Stomach smooth muscle (tissue), 2 donors: Measurements from ENCODE around the gene GRIP2.

Experiments used
- H3K27ac ChIP-seq: one replicate; pipeline ENCODE4 v1.7.0; 2013; ENCODE audit warnings: mild to moderate bottlenecking, low read length, inconsistent platforms
- H3K27me3 ChIP-seq, 2 donors: one replicate each; pipeline ENCODE4 v1.7.0; 2013; ENCODE audit warnings: low read length in 2 of 2; ENCODE audit not compliant: insufficient read depth in 2 of 2, control insufficient read depth in 1 of 2
- H3K36me3 ChIP-seq, 2 donors: one replicate each; pipeline ENCODE4 v1.7.0; 2013; ENCODE audit warnings: low read length in 2 of 2; ENCODE audit not compliant: control insufficient read depth in 2 of 2, insufficient read depth in 2 of 2
- H3K4me1 ChIP-seq: one replicate; pipeline ENCODE4 v1.7.0; 2013; ENCODE audit warnings: low read length; ENCODE audit not compliant: control insufficient read depth, insufficient read depth
- H3K4me3 ChIP-seq, 2 donors: one replicate each; pipeline ENCODE4 v1.7.0; 2013; ENCODE audit warnings: low read length in 2 of 2
- H3K9ac ChIP-seq, 2 donors: one replicate each; pipeline ENCODE4 v1.7.0; 2013; ENCODE audit warnings: low read length in 2 of 2, mild to moderate bottlenecking in 1 of 2
- H3K9me3 ChIP-seq, 2 donors: one replicate each; pipeline ENCODE4 v1.7.0; 2013; ENCODE audit warnings: low read length in 2 of 2; ENCODE audit not compliant: control insufficient read depth in 2 of 2
- donor health status: healthy.
- donor health status: Pancreatic carcinoma.

Gene GRIP2

DNA sequence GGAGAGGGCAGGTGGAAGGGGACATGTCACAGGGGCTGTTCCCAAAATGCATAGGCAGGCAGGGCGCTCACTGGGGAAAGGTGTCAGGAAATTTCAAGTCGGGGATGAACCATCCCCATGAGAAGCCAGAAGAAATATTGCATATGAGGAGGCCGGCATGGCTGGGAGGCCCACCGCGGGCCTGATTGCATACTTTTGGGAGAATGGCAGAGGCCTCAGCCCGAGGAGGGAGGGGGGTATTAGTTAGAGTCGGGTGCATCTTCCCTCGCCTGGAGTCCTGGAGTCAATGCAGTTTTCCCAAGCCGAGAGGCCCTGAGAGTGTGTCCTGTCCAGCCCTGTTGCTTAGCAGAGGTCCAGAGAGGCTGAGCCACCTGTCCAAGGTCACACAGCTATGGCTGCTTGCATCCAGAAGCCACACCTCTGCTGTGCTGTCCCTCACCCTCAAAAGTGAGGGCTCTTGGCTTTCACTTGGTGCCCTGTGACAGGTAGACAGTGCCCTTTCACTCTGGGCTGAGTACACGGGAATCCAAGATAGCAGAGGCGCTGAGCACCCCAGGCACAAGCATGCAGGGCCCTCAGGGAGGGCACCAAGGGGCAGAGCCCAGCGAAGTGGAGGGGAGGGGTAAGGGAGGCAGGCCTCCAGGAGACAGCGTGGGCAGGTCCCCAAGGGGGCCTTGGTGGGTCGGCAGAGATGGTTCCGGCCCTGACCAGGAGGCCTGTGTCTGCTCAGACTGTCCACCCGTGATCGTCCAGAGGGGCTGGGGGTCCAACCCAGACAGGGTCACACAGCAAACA lies 48.5 kb downstream of the GRIP2 start:
- Histone ChIP-seq H3K4me3 (no peak overlapping the region), H3K4me1 (peaks cover 6% of the 10 kb centered on the region), H3K9me3 (no peaks in the 10 kb centered on the region), H3K9ac (no peak overlapping the region), H3K27me3 (no peaks in the 10 kb centered on the region), H3K27ac (no peak overlapping the region), H3K36me3 (no peaks in the 10 kb centered on the region)

- Histone ChIP-seq H3K9me3 (no peaks in the 10 kb centered on the region), H3K27me3 (no peaks in the 10 kb centered on the region), H3K4me3 (no peak overlapping the region), H3K4me1 (peaks cover 6% of the 10 kb centered on the region), H3K36me3 (peaks cover 0 to under 1% of the 10 kb centered on the region in 2 donors), H3K27ac (no peak overlapping the region), H3K9ac (no peak overlapping the region)
These were observed 49.3 kb downstream of the GRIP2 start for GRCh38 chr3:14490831-14491230.

DNA sequence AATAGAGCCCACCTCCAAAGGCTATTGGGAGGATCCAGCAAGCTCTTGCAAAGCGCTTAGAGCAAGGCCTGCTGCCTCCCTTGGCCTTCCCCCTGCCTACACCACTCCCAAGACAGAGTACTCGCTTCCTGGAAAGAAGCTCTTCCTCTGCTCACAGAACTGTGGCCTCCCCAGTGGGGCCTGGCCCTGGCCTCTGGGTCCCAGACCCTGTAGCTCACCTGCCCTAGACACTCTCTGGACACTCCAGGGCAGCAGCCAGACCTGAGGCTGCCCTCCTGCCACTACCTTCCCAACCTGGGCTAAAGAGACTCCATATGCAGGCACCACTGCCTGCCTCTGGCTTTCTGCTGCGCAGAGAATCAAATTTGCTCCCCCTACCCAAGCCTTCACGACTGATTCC lies 49.9 kb downstream of the GRIP2 start:
- peaks cover 0 to 3% of the 10 kb centered on the region in 2 donors for H3K36me3 ChIP-seq
- no peak overlapping the region for H3K4me3 ChIP-seq
- no peaks in the 10 kb centered on the region for H3K27me3 ChIP-seq
- no peak overlapping the region for H3K9ac ChIP-seq
- H3K4me1 ChIP-seq: peaks cover 6% of the 10 kb centered on the region
- H3K27ac ChIP-seq: no peak overlapping the region
- H3K9me3 ChIP-seq: no peaks in the 10 kb centered on the region

DNA sequence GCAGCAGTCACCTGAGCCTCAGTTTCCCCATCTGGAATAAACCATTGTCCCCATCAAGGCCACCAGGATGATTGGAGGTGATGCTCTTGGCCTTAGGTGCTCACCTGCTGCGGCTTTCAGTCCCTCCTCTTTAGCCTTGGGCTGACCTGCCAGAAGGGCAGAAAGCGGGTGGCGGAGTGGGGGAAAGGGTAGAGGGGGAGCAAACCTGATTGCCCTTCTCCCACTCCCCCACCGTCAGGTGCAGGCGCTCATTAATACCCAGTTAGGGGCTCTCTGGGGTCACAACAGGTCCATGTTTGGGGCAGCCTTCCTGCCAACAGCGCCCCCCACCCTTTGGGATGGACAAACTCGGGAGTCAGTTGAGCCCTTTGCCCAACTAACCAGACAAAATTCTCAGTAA lies 50.5 kb downstream of the GRIP2 start:
- no peak overlapping the region for H3K27ac ChIP-seq
- no peaks in the 10 kb centered on the region for H3K27me3 ChIP-seq
- no peaks in the 10 kb centered on the region for H3K9me3 ChIP-seq
- H3K4me1 ChIP-seq: peaks cover 6% of the 10 kb centered on the region
- H3K9ac ChIP-seq: no peak overlapping the region
- peaks cover 0 to 3% of the 10 kb centered on the region in 2 donors for H3K36me3 ChIP-seq
- H3K4me3 ChIP-seq: no peak overlapping the region

DNA sequence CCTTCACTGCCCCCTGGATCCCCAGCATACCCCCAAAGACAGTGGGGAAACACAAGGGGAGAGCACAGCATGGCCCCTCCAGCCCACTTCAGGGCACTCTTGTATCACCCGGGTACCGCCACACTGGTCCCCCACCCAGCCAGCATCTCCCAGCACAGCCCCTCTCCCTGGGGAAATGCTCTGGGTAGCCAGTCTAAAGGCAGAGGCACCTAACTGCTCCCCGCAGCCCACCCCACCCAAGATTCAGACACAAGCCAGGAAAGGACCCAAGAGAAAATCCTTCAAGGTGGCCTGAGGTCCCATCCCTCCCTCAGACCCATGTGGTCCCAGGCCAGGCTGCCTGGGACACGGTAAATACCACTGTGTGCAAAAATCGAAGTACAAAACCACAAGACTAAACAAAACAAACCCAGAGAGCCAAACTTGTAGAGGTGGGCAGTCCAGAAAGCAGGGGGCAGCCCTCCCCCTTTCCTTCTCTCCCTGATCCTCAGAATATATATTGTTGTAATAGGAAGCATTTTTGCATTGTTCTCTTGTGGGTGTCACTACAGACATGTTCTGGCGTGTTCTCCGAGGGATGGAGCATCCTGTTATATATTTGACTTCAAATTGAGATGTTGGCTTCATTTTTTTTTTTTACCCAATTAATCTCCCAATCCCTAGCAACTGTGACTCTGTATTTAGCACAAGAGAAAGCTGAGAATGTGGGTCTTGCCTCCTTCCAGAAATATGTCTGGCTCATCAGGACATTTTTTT lies 51.7 kb downstream of the GRIP2 start:
- Histone ChIP-seq H3K4me1 (peaks cover 6% of the 10 kb centered on the region), H3K9me3 (no peaks in the 10 kb centered on the region), H3K27me3 (no peaks in the 10 kb centered on the region), H3K36me3 (peaks cover 0 to 5% of the 10 kb centered on the region in 2 donors), H3K4me3 (no peak overlapping the region), H3K9ac (no peak overlapping the region), H3K27ac (no peak overlapping the region)

- peaks cover 0 to 5% of the 10 kb centered on the region in 2 donors for H3K36me3 ChIP-seq
- H3K27ac ChIP-seq: no peak overlapping the region
- H3K27me3 ChIP-seq: no peaks in the 10 kb centered on the region
- H3K9me3 ChIP-seq: no peaks in the 10 kb centered on the region
- no peak overlapping the region for H3K9ac ChIP-seq
- no peak overlapping the region for H3K4me3 ChIP-seq
- H3K4me1 ChIP-seq: peaks cover 6% of the 10 kb centered on the region
These were observed 52.3 kb downstream of the GRIP2 start for GRCh38 chr3:14487821-14488220.

- H3K4me1 ChIP-seq: peaks cover 14% of the 10 kb centered on the region
- no peaks in the 10 kb centered on the region for H3K9me3 ChIP-seq
- H3K36me3 ChIP-seq: peaks cover 0 to 5% of the 10 kb centered on the region in 2 donors
- H3K9ac ChIP-seq: no peak overlapping the region
- H3K27me3 ChIP-seq: no peaks in the 10 kb centered on the region
- H3K4me3 ChIP-seq: no peak overlapping the region
- no peak overlapping the region for H3K27ac ChIP-seq
These were observed 53.1 kb downstream of the GRIP2 start for GRCh38 chr3:14487086-14487485.

DNA sequence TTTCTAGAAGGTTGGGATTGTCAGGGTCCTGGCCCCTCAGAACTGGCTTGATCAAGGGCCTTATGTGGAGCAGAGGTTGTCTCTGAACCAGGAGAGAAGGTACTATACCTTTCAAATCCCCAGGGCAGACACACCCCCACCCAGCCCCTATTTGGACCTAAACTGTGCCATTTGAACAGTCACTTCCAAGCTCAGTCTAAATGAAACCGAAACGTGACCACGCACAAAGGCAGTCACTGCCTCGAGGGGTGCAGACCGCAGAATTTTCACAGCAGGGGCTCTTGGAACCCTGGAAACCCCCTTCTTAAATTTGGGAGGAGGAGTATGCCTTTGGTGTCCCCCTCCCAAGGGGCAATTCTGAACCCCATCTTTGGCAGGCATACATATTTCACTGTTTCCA lies 53.7 kb downstream of the GRIP2 start:
- H3K4me3 ChIP-seq: no peak overlapping the region
- H3K4me1 ChIP-seq: peaks cover 18% of the 10 kb centered on the region
- H3K9ac ChIP-seq: no peak overlapping the region
- H3K27me3 ChIP-seq: no peaks in the 10 kb centered on the region
- H3K27ac ChIP-seq: no peak overlapping the region
- no peaks in the 10 kb centered on the region for H3K9me3 ChIP-seq
- peaks cover 0 to 9% of the 10 kb centered on the region in 2 donors for H3K36me3 ChIP-seq

DNA sequence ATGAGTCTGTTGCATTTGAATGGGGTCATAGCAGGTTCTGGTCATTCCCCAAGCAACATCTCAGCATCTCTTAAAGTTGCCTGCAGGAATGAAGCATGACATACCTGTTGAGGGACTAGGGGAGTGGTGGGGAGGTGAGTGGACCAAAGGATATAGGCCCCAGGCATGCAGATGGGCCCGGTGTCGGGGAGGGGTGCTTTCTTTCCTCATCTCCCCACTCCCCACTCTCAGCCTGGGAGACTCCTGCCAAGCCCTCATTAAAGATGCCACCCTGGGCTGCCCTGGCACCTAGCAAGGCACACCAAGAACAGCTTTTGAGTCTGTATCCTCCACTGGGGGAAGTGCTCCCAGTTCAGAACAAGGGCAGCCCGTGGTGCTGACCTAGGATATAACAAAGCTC lies 54.2 kb downstream of the GRIP2 start:
- Histone ChIP-seq H3K9me3 (no peaks in the 10 kb centered on the region), H3K9ac (no peak overlapping the region), H3K27me3 (no peaks in the 10 kb centered on the region), H3K27ac (no peak overlapping the region), H3K36me3 (peaks cover 0 to 9% of the 10 kb centered on the region in 2 donors), H3K4me3 (no peak overlapping the region), H3K4me1 (peaks cover 18% of the 10 kb centered on the region)

DNA sequence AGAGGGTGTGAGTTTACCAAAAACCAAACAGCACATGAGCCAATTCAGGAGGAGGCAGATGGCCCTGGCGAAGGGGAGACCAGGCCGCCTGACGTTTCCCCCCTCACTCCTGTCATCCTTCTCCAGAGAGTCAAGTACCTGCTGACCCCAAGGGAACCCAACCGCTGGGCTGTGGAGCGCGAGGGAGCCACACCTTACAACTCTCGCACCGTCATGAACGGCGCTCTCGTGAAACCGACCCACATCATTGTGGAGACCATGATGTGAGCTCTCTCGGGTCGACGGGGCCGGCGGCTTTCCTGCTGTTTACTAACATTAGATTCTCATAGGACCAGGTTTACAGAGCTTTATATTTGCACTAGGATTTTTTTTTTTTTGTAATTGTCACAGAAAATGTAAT lies 55.4 kb downstream of the GRIP2 start:
- H3K4me1 ChIP-seq: peaks cover 18% of the 10 kb centered on the region
- H3K36me3 ChIP-seq: peaks cover under 1 to 9% of the 10 kb centered on the region in 2 donors
- H3K4me3 ChIP-seq: no peak overlapping the region
- H3K9me3 ChIP-seq: no peaks in the 10 kb centered on the region
- no peak overlapping the region for H3K27ac ChIP-seq
- no peaks in the 10 kb centered on the region for H3K27me3 ChIP-seq
- H3K9ac ChIP-seq: no peak overlapping the region

DNA sequence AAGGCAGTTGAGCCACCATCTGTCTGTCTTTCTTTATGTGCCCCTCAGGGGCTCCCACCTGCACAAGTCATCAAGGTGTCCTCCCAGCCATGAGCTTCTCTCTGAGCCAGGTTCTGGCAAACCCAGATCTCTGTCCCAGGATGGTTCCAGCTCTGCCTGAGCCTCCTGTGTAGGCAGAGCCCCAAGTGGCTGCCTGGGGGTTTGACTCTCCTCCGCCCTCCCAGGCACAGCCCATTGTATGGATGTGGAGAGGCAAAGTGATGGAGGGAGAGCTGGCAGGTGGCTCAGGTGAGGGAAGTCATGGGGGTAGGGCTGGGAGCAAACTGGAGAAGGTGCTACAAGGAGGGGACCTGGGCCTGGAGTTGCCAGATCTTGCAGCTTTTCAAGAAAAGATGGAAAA lies 56.9 kb downstream of the GRIP2 start:
- Histone ChIP-seq H3K4me3 (no peak overlapping the region), H3K27ac (no peak overlapping the region), H3K4me1 (peaks cover 17% of the 10 kb centered on the region), H3K9me3 (no peaks in the 10 kb centered on the region), H3K36me3 (peaks cover 3 to 17% of the 10 kb centered on the region in 2 donors), H3K9ac (no peak overlapping the region), H3K27me3 (no peaks in the 10 kb centered on the region)
